Adipose tissue (tissue), 3 donors: Measurements from ENCODE around the gene KATNA1. TPM values are rescaled to one million over a fixed set of nuclear protein-coding genes. Genes with fewer than 3 reads are reported as not detected.

Experiments used
- H3K27ac ChIP-seq: one replicate; pipeline ENCODE4 v1.5.1; 2013; ENCODE audit warnings: low read depth, low read length
- WGBS, 3 donors: extraction: QIAGEN DNeasy Blood & Tissue Kit; methylation state at CpG; one replicate each; pipeline ENCODE4 v1.1.7; 2013; 5-methylcytosine and 5-hydroxymethylcytosine counted together
- polyA plus RNA-seq, 3 donors: library from polyadenylated mRNA; stranded (reverse); fragments of 200-250 nt; gene quantifications; one replicate each; pipeline ENCODE4 v1.2.3, GENCODE V29; 2013
- donor health status: healthy with polysubstance abuse.
- donor health status: Bipolar disorder and iron deficiency.
- donor health status: healthy.

The KATNA1 gene
- polyA plus RNA-seq, 3 donors = 6.5 to 16.9 (median 10.9) TPM

DNA sequence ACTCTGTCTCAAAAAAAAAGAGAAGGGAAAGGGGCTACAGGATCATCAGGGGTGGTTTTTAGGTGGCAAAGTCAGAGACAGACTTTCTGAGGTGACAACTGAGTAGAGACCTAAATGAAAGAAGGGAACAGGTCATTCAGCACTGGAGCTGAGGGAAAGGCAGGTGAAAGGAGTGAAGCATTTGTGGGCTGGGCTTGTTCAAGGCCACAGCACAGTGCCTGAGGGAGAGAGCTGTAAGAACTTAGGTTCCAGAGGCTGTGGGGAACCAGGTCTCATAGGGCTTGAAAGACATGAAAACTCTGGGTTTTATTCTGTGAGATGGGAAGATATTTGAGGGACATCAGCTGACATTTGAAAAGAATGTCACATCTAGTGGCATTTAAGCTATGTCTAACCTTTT, 20.8 kb downstream of the KATNA1 start:
- no peak overlapping the region for H3K27ac ChIP-seq

DNA sequence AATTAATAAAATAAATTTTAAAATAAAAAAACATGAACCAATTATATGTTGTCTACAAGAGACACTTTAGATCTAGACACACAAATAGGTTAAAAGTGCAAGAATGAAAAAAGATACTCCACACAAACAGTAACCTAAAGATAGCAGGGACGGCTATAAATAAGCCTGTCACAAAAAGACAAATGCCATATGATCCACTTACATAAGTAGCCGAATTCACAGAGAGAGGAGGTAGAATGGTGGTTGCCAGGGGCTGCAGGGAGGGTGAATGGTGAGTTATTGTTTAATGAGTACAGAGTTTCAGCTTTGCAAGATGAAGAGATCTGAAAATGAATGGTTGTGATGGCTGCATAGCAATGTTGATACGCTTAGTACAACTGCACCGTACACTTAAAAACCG, 32.7 kb downstream of the KATNA1 start:
- H3K27ac ChIP-seq = no peak overlapping the region
- 69 to 77% (median 75%) methylated on average over 5 of the region's 5 CpGs for WGBS, 3 donors

GRCh38 chr6:149614337-149614736, 34.2 kb downstream of the KATNA1 start:
- 82 to 96% (median 86%) methylated on average over 4 of the region's 4 CpGs for WGBS, 3 donors
- no peak overlapping the region for H3K27ac ChIP-seq

DNA sequence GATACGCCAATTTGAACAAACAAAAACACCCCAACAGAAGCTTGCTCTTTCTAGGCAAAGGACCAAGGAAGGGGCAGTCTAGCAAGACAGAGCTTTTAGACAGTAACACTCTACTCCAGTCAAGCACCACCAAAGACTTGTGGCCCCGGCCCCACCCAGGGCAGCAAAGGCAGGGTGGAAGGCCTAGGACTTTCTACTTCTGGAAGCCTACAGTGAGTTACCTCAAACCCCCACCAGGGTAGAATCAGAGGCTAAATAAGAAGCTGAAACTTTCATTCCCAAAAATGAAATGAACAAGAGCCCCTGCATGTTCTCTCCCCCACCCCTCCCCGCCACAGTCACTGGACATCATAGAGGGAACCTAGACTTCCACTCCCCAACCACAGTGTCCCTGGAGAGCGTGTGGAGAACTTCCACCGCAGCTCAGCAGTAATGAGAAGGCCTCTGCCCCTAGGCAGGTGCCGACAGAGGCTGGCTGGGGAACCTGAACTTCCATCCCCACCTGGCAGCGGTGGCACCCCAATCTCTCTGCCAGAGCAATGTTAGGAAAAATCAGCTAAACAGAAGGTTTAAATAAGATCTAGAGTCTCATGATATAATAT, 40.0 kb downstream of the KATNA1 start:
- H3K27ac ChIP-seq = no peak overlapping the region
- WGBS, 3 donors = 91 to 96% (median 92%) methylated on average over 7 of the region's 7 CpGs

GRCh38 chr6:149600508-149600907, 48.0 kb downstream of the KATNA1 start:
- 97 to 99% (median 99%) methylated on average over 4 of the region's 4 CpGs for WGBS, 3 donors
- H3K27ac ChIP-seq = no peak overlapping the region

GRCh38 chr6:149593408-149593807, 55.1 kb downstream of the KATNA1 start:
- 87 to 100% (median 100%) methylated on average over 1 of the region's 1 CpG for WGBS, 3 donors
- no peak overlapping the region for H3K27ac ChIP-seq

GRCh38 chr6:149592983-149593382, 55.5 kb downstream of the KATNA1 start:
- no peak overlapping the region for H3K27ac ChIP-seq
- WGBS, 3 donors = 95 to 97% (median 96%) methylated on average over 2 of the region's 2 CpGs

DNA sequence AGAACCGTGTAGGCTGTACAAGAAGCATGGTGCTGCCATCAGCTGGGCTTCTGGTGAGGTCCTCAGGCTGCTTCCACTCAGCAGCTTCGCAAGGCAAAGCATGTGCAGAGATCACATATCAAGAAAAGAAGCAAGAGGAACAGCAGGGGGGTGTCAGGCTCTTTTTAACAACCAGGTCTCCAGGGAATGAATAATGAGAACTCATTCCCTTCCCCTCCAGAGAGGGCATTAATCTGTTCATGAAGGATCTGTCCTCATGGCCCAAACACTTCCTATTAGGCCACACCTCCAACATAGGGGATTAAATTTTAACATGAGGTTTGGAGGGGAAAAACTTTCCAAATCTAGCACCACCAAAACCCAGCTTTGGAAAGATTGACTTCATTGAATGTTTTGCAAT, 62.4 kb downstream of the KATNA1 start:
- no peak overlapping the region for H3K27ac ChIP-seq
- 97 to 100% (median 99%) methylated on average over 2 of the region's 2 CpGs for WGBS, 3 donors

- no peak overlapping the region for H3K27ac ChIP-seq
- WGBS, 3 donors = 95 to 97% (median 96%) methylated on average over 5 of the region's 5 CpGs
These were observed 67.2 kb downstream of the KATNA1 start for GRCh38 chr6:149581349-149581748.

DNA sequence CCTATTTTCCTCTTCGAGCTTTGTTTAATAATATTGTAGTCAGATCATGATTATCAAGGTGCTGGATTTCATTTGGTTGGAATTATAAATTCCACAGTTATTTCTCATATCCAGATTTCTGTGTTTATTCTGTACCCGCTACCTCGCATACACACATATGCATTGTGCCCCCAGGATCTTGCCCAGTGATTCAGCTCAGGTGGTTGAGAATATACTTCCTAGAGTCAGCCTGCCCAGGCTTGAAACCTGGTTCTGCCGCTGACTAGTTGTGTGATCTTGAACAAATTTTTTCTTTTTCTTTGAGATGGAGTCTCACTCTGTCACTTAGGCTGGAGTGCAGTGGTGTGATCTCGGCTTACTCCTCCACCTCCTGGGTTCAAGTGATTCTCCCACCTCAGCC, 67.6 kb downstream of the KATNA1 start:
- H3K27ac ChIP-seq = no peak overlapping the region
- WGBS, 3 donors = 98 to 99% (median 98%) methylated on average over 5 of the region's 5 CpGs

GRCh38 chr6:149567945-149568585, 80.4 kb downstream of the KATNA1 start:
- WGBS, 3 donors = 87 to 88% (median 87%) methylated on average over 7 of the region's 7 CpGs
- no peak overlapping the region for H3K27ac ChIP-seq

- no peak overlapping the region for H3K27ac ChIP-seq
- 19 to 45% (median 37%) methylated on average over 12 of the region's 12 CpGs for WGBS, 3 donors
These were observed 81.3 kb downstream of the KATNA1 start for GRCh38 chr6:149567194-149567586.

GRCh38 chr6:149566410-149567193, 81.9 kb downstream of the KATNA1 start:
- peak overlapping the region; percentile 6 for H3K27ac ChIP-seq
- 0 to 1% (median 0%) methylated on average over 67 to 81 of the region's 81 CpGs for WGBS, 3 donors

DNA sequence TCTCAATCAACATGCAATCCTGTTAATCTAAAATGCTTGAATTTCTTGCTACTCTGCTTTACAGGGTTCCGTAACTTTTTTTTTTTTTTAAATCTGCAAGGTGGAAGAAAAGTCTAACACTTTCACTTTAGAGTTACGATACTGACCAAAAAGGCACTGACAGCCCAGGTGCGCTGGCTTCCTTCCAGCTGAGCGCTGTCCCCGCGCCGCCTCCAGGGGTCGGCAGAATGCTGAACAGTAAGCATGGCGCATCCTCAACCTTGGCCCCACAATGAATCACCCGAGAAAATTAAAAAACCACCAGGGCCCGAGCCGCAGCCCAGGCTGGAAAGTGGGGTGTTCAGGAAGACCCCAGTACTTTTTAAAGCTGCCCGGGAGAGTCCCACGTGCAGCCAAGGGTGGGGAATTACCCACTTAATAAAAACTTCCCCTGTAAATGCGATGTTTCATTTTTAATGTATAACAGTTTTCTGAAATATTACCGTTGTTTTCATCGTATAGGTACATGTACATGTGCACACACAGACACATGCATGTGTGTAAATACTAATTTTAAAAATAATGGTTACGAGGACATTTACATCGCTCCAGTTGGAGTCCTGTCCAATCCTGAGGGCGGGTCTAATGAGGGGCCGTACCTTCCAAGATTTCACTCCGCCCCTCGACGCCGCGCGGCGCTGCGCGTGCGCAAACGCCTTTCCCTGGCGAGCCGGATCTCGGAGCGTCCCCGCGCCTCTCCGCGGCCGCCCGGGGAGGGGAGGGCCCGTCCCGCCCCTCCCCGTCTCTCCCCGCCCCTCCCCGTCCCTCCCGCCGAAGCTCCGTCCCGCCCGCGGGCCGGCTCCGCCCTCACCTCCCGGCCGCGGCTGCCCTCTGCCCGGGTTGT, 82.7 kb downstream of the KATNA1 start, which contains the start of gene GINM1:
Gene GINM1, plus strand, starts transcription at position 849 of the 883 bp plus-strand sequence. CDS start 40 bp downstream, outside the sequence.
- H3K27ac ChIP-seq = peak within 1 kb of the TSS; percentile 6
- 0 to 1% (median 1%) methylated on average over 41 to 58 of the region's 59 CpGs for WGBS, 3 donors

DNA sequence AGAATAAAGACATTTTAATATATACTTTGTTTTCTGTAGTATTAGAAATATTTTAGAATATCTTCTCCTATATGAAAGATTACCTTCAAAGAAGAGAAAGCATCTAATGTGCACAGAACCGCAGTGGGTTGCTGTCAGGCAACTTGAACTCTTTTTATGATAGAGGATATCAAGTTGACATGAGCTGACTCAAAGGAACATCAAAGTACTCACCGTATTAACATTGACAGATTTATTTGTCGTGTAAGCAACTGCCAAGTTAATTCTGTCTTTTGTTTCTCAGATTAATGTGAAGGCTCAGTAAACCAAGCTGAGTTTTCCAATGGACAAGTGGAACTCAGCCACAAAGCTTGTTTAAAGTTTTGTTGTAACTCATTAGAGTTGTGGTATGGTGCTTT, 84.6 kb downstream of the KATNA1 start:
- WGBS, 3 donors = 55 to 76% (median 70%) methylated on average over 3 of the region's 3 CpGs
- H3K27ac ChIP-seq = no peak overlapping the region

- 85 to 89% (median 85%) methylated on average over 5 of the region's 5 CpGs for WGBS, 3 donors
- H3K27ac ChIP-seq = no peak overlapping the region
These were observed 85.1 kb downstream of the KATNA1 start for GRCh38 chr6:149563203-149563927.

DNA sequence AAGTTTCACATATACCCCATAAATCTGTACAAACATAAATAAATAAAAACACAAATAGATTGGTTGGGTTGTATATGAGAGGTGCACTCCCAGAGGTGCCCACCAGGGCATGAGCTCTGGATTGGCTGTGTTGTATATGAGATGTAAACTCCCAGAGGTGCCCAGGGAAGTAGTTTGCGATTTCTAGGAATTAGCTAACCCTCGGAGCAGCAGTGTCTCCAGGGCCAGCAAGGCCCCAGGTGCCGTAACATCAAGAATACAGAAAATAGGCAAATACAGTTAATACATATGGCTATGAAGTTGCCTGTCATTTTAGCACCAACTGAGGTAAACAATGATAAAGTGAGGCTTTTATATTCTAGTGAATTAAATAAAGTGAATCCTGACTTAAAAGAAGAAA, 87.8 kb downstream of the KATNA1 start:
- 63 to 69% (median 67%) methylated on average over 3 of the region's 3 CpGs for WGBS, 3 donors
- H3K27ac ChIP-seq = no peak overlapping the region

DNA sequence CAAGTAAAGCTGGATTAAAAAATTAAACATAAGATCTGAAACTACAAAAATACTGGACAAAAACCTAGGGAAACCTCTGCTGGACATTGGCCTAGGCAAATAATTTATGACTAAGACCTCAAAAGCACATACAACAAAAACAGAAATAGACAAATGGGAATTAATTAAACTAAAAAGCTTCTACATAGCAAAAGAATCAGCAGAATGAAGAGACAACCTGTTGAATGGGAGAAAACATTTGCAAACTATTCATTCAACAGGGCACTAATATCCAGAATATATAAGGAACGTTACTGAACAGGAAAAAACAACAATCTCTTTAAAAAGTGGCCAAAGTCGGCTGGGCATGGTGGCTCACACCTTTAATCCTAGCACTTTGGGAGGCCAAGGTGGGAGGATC, 89.1 kb downstream of the KATNA1 start:
- no peak overlapping the region for H3K27ac ChIP-seq
- WGBS, 3 donors = 63 to 74% (median 66%) methylated on average over 2 of the region's 2 CpGs
